GM12872 (cell line): ENCODE data around the gene MAGI2.

ENCODE experiments used
- CTCF ChIP-seq: IDR thresholded peaks from 3 replicates; pipeline ENCODE4 v1.5.1; 2011; ENCODE audit warnings: low read depth, mild to moderate bottlenecking, low read length, moderate library complexity; ENCODE audit not compliant: insufficient read depth

Gene MAGI2

GRCh38 chr7:78417180-78417853 is 1036.2 kb downstream of the MAGI2 start:
- TF ChIP-seq CTCF, result no peak

GRCh38 chr7:78413568-78413967 is 1039.9 kb downstream of the MAGI2 start:
- TF ChIP-seq CTCF, result no peak

DNA sequence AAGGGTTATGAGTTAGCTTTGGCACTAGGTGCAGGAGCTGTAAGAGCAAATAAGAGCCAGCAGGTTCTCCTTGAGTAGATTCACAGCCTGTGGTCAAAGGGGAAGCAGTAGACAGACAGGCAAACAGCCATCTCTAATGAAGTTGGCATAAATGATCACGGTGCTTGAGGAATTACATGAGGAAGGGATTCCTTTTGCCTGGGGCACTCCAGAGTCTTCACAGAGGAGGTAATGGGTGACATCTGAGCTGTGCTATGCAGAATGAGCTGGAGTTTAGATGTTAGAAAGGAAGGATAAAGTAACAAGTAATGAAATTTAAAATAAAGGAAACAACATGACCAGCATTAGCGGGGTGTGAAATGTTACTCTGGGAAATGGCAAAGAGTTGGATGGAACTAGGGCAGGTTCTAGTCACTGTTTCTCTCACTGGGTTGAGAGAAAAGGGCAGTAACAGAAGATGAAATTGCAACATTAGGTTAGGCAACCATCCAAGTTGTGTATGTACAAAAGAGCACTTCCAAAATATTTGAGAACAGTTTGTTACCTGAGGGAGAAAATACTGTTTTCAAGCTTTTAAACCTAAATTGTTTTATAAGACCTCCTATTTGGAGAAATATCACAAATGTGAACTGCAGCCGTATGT is 1041.1 kb downstream of the MAGI2 start:
- TF ChIP-seq CTCF, result no peak

- TF ChIP-seq CTCF, result no peak
These were observed 1046.4 kb downstream of the MAGI2 start for GRCh38 chr7:78407031-78407430.

- no peak for TF ChIP-seq CTCF
These were observed 1046.9 kb downstream of the MAGI2 start for GRCh38 chr7:78406531-78406930.

DNA sequence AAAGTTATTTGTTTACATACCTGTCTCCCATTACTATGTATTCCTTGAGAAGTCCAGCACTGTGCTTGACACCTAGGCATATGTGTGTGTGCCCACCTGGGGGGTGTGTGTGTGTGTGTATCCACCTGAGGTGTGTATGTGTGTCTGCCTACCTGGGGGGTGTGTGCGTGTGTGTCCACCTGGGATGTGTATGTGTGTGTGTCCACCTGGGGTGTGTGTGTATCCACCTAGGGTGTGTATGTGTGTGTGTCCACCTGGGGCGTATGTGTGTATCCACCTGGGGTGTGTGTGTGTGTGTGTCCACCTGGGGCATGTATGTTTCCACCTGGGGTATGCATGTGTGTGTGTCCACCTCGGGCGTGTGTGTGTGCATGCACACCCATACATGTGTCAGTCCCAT is 1051.4 kb downstream of the MAGI2 start:
- TF ChIP-seq CTCF, result no peak

GRCh38 chr7:78400038-78400437 is 1053.4 kb downstream of the MAGI2 start:
- no peak for TF ChIP-seq CTCF
